SK-N-SH (cell line): Measurements from ENCODE around the gene SLC6A17. TPM values are rescaled to one million over a fixed set of nuclear protein-coding genes. Genes with fewer than 3 reads are reported as not detected.

Experiments
- CTCF ChIA-PET: fragments of 300-600, 350-600 bp; formaldehyde crosslinking; extraction: SDS; loops from one replicate; lab custom pipeline; 2021; lab: Yijun Ruan, JAX
- POLR2A ChIA-PET: fragments of 350-600 bp; sonication (Branson Sonifier 250); formaldehyde crosslinking; extraction: SDS; loops from one replicate; lab custom pipeline; 2020; ENCODE audit warnings: antibody characterized with exemption, inconsistent platforms; lab: Yijun Ruan, JAX
- DNase-seq: peaks from one replicate; pipeline ENCODE4 v3.0.0; 2012
- H2AFZ ChIP-seq: fragments of 200-600 bp; sonication (generic); 2 replicates; pipeline ENCODE4 v1.8.1; 2016; ENCODE audit warnings: antibody characterized with exemption, mild to moderate bottlenecking, low read depth
- H3F3A ChIP-seq: fragments of 200-600 bp; sonication (generic); replicated peaks from 2 replicates; pipeline ENCODE3; 2016; ENCODE audit warnings: antibody characterized with exemption, mild to moderate bottlenecking; ENCODE audit not compliant: insufficient read depth
- H3K27ac ChIP-seq, 2 experiments: fragments of 200-500 bp in 1 of 2; fragments of 200-600 bp in 1 of 2; sonication (Bioruptor generic) in 1 of 2; sonication (generic), shearing (Covaris generic) in 1 of 2; 2 replicates each; pipeline versions ENCODE4 v1.5.1 to v1.6.1; 2014 to 2016; ENCODE audit warnings: low read depth in 2 of 2, inconsistent platforms in 1 of 2, low read length in 1 of 2, mild to moderate bottlenecking in 1 of 2, mixed read lengths in 1 of 2
- H3K27me3 ChIP-seq: fragments of 200-600 bp; sonication (generic), shearing (Covaris generic); 2 replicates; pipeline ENCODE4 v1.6.1; 2016; ENCODE audit warnings: mixed run types; ENCODE audit not compliant: insufficient read depth
- H3K36me3 ChIP-seq, 2 experiments: fragments of 200-500 bp in 1 of 2; fragments of 200-600 bp in 1 of 2; sonication (Bioruptor generic) in 1 of 2; sonication (generic) in 1 of 2; replicated peaks in 1 of 2; 2 replicates each; pipeline versions ENCODE3 to v1.5.1; 2014 to 2016; ENCODE audit warnings: low read length in 1 of 2, mild to moderate bottlenecking in 1 of 2; ENCODE audit not compliant: insufficient read depth in 2 of 2, control insufficient read depth in 1 of 2
- H3K4me1 ChIP-seq, 2 experiments: fragments of 200-500 bp in 1 of 2; fragments of 200-600 bp in 1 of 2; sonication (Bioruptor generic) in 1 of 2; sonication (generic), shearing (Covaris generic) in 1 of 2; 2 replicates each; pipeline versions ENCODE4 v1.5.1 to v1.6.1; 2014 to 2016; ENCODE audit warnings: low read depth in 1 of 2, low read length in 1 of 2, mixed run types in 1 of 2; ENCODE audit not compliant: insufficient read depth in 2 of 2, control insufficient read depth in 1 of 2
- H3K4me2 ChIP-seq: fragments of 200-600 bp; sonication (generic), shearing (Covaris generic); 2 replicates; pipeline ENCODE4 v1.6.1; 2017; ENCODE audit warnings: mixed run types
- H3K4me3 ChIP-seq, 2 experiments: fragments of 200-500 bp in 1 of 2; fragments of 200-600 bp in 1 of 2; sonication (Bioruptor generic) in 1 of 2; sonication (generic), shearing (Covaris generic) in 1 of 2; 2 replicates each; pipeline versions ENCODE4 v1.5.1 to v1.8.1; 2014 to 2016; ENCODE audit warnings: low read depth in 2 of 2, inconsistent platforms in 1 of 2, low read length in 1 of 2, mild to moderate bottlenecking in 1 of 2, mixed read lengths in 1 of 2, moderate library complexity in 1 of 2
- H3K79me2 ChIP-seq: fragments of 200-600 bp; sonication (generic); 2 replicates; pipeline ENCODE4 v1.8.1; 2017; ENCODE audit warnings: mild to moderate bottlenecking; ENCODE audit not compliant: insufficient read depth
- H3K9ac ChIP-seq: fragments of 200-600 bp; sonication (generic); 2 replicates; pipeline ENCODE4 v1.6.1; 2017; ENCODE audit warnings: mixed run types
- H3K9me2 ChIP-seq: fragments of 200-600 bp; sonication (generic); 2 replicates; pipeline ENCODE4 v1.6.1; 2017; ENCODE audit warnings: mixed run types
- H3K9me3 ChIP-seq: fragments of 200-600 bp; sonication (generic); 2 replicates; pipeline ENCODE4 v1.6.1; 2017; ENCODE audit warnings: mixed run types, mild to moderate bottlenecking, moderate library complexity
- H4K20me1 ChIP-seq: fragments of 200-600 bp; sonication (generic); 2 replicates; pipeline ENCODE4 v1.6.1; 2017; ENCODE audit warnings: mild to moderate bottlenecking, mixed run types; ENCODE audit not compliant: insufficient read depth
- ELF1 ChIP-seq: IDR thresholded peaks from 2 replicates; pipeline ENCODE4 v1.4.0; 2012
- FOSL2 ChIP-seq: IDR thresholded peaks from 2 replicates; pipeline ENCODE4 v1.4.0; 2012; ENCODE audit warnings: low read depth, mild to moderate bottlenecking, moderate library complexity, borderline replicate concordance
- JUND ChIP-seq: IDR thresholded peaks from 2 replicates; pipeline ENCODE4 v1.4.0; 2012
- MEF2A ChIP-seq: IDR thresholded peaks from 2 replicates; pipeline ENCODE4 v1.4.0; 2012; ENCODE audit warnings: low read depth, borderline replicate concordance
- NFIC ChIP-seq: IDR thresholded peaks from 2 replicates; pipeline ENCODE4 v1.4.0; 2012; ENCODE audit warnings: borderline replicate concordance
- RFX5 ChIP-seq: IDR thresholded peaks from 2 replicates; pipeline ENCODE4 v1.6.1; 2012; ENCODE audit warnings: mild to moderate bottlenecking, improper control_type of control experiment, low read length
- TAF1 ChIP-seq: IDR thresholded peaks from 2 replicates; pipeline ENCODE4 v1.6.1; 2012; ENCODE audit warnings: low read depth, mild to moderate bottlenecking, low read length, moderate library complexity, borderline replicate concordance
- TCF12 ChIP-seq: IDR thresholded peaks from 2 replicates; pipeline ENCODE4 v1.4.0; 2012
- TEAD4 ChIP-seq: IDR thresholded peaks from 2 replicates; pipeline ENCODE4 v1.4.0; 2012; ENCODE audit warnings: mild to moderate bottlenecking, borderline replicate concordance; ENCODE audit not compliant: insufficient read depth
- USF1 ChIP-seq: IDR thresholded peaks from 2 replicates; pipeline ENCODE4 v1.4.0; 2012; ENCODE audit warnings: low read depth, borderline replicate concordance
- WGBS: methylation state at CpG from one replicate; pipeline ENCODE4 v1.1.6; 2017; ENCODE audit warnings: low lambda C conversion rate; 5-methylcytosine and 5-hydroxymethylcytosine counted together
- polyA plus RNA-seq, 3 experiments: library from polyadenylated mRNA; depleted of rRNA; stranded (reverse); fragments of >200 nt; gene quantifications; 2 replicates each; pipeline ENCODE4 v1.2.3, GENCODE V29; 2012

The SLC6A17 gene
- polyA plus RNA-seq, 1 of the 3 experiments (the other 2 are of a cell fraction) = 0.67 TPM

GRCh38 chr1:110151175-110151669 lies 928 bp downstream of the SLC6A17 start:
- no peak for TF ChIP-seq TAF1
- no peak for TF ChIP-seq TEAD4
- TF ChIP-seq MEF2A = no peak
- TF ChIP-seq USF1 = no peak
- H3K4me1 ChIP-seq = peaks cover 0 to 9% of the 10 kb centered on the region in 2 experiments; a peak in 1 of 4 replicates

GRCh38 chr1:110152133-110152785 lies 2.0 kb downstream of the SLC6A17 start:
- H2AFZ ChIP-seq = no peak overlapping the region
- H3K9me3 ChIP-seq = no peaks in the 10 kb centered on the region
- peaks cover 0 to 9% of the 10 kb centered on the region in 2 experiments; a peak in 1 of 4 replicates for H3K4me1 ChIP-seq
- no peaks in the 10 kb centered on the region for H3K79me2 ChIP-seq
- no peak for DNase-seq
- peaks cover 7% of the 10 kb centered on the region; the same call in 1 of the 2 replicates for H3K27me3 ChIP-seq
- ChIA-PET POLR2A (no interaction called here), CTCF (interaction anchor here (0.9 to 7.3 kb wide), 7 partner anchors 12 to 185 kb away, joined by 3 to 76 read pairs (median 7); no protein-coding TSS in a partner anchor)
- peaks cover 5% of the 10 kb centered on the region for H3F3A ChIP-seq
- H3K4me2 ChIP-seq = no peak overlapping the region
- H3K27ac ChIP-seq = no peak overlapping the region
- no peaks in the 10 kb centered on the region for H4K20me1 ChIP-seq
- WGBS = 61% methylated on average over 8 of the region's 8 CpGs
- H3K9me2 ChIP-seq = no peaks in the 10 kb centered on the region
- TF ChIP-seq FOSL2 (peak; percentile 59), JUND (peak; percentile 15; the same call in 1 of the 2 replicates), NFIC (no peak)
- H3K9ac ChIP-seq = no peak overlapping the region
- no peak overlapping the region for H3K4me3 ChIP-seq
- H3K36me3 ChIP-seq = no peaks in the 10 kb centered on the region

More at GRCh38 chr1:110151175-110151669, 928 bp downstream of the SLC6A17 start:
- Histone ChIP-seq H3F3A (peaks cover 5% of the 10 kb centered on the region), H2AFZ (no peak overlapping the region), H3K9ac (no peak overlapping the region), H3K9me3 (no peaks in the 10 kb centered on the region), H3K9me2 (no peaks in the 10 kb centered on the region), H3K27me3 (peaks cover 17% of the 10 kb centered on the region; the same call in 1 of the 2 replicates), H3K4me3 (peak overlapping the region; percentile 44 to 63; a peak in 3 of 4 replicates), H4K20me1 (no peaks in the 10 kb centered on the region), H3K79me2 (no peaks in the 10 kb centered on the region), H3K4me2 (peak overlapping the region; percentile 82), H3K27ac (no peak overlapping the region), H3K36me3 (no peaks in the 10 kb centered on the region)
- 20% methylated on average over 17 of the region's 37 CpGs for WGBS
- POLR2A ChIA-PET = no interaction called here
- CTCF ChIA-PET = interaction anchor here (1.0 to 7.3 kb wide), 10 partner anchors 9 to 186 kb away, joined by 3 to 76 read pairs (median 4); partner anchors contain the start of gene UBL4B
- DNase-seq = peak; percentile 65

GRCh38 chr1:110153407-110153950 lies 3.2 kb downstream of the SLC6A17 start:
- Histone ChIP-seq H3K9me2 (no peaks in the 10 kb centered on the region), H3K36me3 (no peaks in the 10 kb centered on the region), H3K4me3 (no peak overlapping the region), H3K9ac (no peak overlapping the region), H2AFZ (no peak overlapping the region), H3K9me3 (no peaks in the 10 kb centered on the region), H3K27me3 (no peaks in the 10 kb centered on the region; the same call in 1 of the 2 replicates), H4K20me1 (no peaks in the 10 kb centered on the region), H3F3A (peaks cover 5% of the 10 kb centered on the region), H3K79me2 (no peaks in the 10 kb centered on the region), H3K4me2 (no peak overlapping the region), H3K4me1 (peaks cover 0 to 9% of the 10 kb centered on the region in 2 experiments; a peak in 1 of 4 replicates), H3K27ac (no peak overlapping the region)
- POLR2A ChIA-PET = interaction anchor here (0.8 kb wide), 1 partner anchor 35 kb away, joined by 3 read pairs; no protein-coding TSS in a partner anchor
- TF ChIP-seq TCF12 = no peak
- TF ChIP-seq ELF1 = no peak
- TF ChIP-seq RFX5 = no peak
- TF ChIP-seq TAF1 = no peak
- CTCF ChIA-PET = interaction anchor here (1.2 to 7.3 kb wide), 3 partner anchors 11 to 46 kb away, joined by 4 to 76 read pairs (median 6); no protein-coding TSS in a partner anchor
- no peak for DNase-seq
